ENCODE data around the gene SPEF2. TPM values are rescaled to one million over a fixed set of nuclear protein-coding genes. Genes with fewer than 3 reads are reported as not detected.

SPEF2 gene
- polyA plus RNA-seq, 2 of the 4 experiments (the other 2 are of a cell fraction): 2.2 to 8.7 TPM

DNA sequence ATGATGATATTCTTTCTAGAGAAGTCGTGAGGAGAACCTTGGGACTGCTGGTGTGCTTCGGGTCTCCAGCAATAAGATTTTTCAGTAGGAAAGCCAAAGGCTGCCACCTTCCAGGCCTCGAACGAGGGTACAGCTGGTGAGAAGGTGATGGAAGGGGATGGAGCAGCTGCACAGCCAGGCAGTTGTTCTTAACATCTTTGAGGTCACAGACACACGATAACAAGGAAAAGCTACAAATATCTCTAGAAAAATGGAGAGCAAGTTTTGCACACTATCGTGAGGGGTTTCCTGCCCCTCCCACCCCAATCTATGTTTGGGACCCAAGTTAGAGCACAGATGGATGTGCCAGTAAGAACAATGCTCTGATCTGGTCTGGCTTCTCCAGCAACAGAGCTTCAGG lies 232.2 kb downstream of the SPEF2 start:
- Histone ChIP-seq H3K4me2 (no peak overlapping the region), H3K27ac (no peak overlapping the region), H3K9me3 (no peaks in the 10 kb centered on the region; the same call in 2 of the 3 replicates), H3K4me1 (no peaks in the 10 kb centered on the region; the same call in 2 of the 3 replicates), H3K4me3 (no peak overlapping the region)
- ATAC-seq (no peak), FAIRE-seq (no peak), DNase-seq (ENCODE audit: low read depth in 1 of 2, low spot score in 1 of 2) (no peak)
- 32% methylated on average over 6 of the region's 6 CpGs for WGBS (ENCODE audit: missing lambda C conversion rate)
- TF ChIP-seq RNF2 (IDR thresholded peaks at IDR 0.05; ENCODE audit: borderline replicate concordance, low read depth) (no peak), NFE2L2 (conservative IDR thresholded peaks at IDR 0.05; ENCODE audit: low read length) (no peak), HOXB13 (CRISPR knock-in tag; IDR thresholded peaks at IDR 0.05; ENCODE audit: low read depth) (no peak), RFX5 (IDR thresholded peaks at IDR 0.05) (no peak), EHMT2 (IDR thresholded peaks at IDR 0.05; ENCODE audit: low read depth) (no peak), GATA3 (IDR thresholded peaks at IDR 0.05; ENCODE audit: borderline replicate concordance) (no peak)
- TF ChIP-seq, protein P1, sequence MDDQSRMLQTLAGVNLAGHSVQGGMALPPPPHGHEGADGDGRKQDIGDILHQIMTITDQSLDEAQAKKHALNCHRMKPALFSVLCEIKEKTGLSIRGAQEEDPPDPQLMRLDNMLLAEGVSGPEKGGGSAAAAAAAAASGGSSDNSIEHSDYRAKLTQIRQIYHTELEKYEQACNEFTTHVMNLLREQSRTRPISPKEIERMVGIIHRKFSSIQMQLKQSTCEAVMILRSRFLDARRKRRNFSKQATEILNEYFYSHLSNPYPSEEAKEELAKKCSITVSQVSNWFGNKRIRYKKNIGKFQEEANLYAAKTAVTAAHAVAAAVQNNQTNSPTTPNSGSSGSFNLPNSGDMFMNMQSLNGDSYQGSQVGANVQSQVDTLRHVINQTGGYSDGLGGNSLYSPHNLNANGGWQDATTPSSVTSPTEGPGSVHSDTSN (IDR thresholded peaks at IDR 0.05): no peak
- TF ChIP-seq, protein P2, sequence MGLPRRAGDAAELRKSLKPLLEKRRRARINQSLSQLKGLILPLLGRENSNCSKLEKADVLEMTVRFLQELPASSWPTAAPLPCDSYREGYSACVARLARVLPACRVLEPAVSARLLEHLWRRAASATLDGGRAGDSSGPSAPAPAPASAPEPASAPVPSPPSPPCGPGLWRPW (IDR thresholded peaks at IDR 0.05): no peak
- TF ChIP-seq, protein P3, sequence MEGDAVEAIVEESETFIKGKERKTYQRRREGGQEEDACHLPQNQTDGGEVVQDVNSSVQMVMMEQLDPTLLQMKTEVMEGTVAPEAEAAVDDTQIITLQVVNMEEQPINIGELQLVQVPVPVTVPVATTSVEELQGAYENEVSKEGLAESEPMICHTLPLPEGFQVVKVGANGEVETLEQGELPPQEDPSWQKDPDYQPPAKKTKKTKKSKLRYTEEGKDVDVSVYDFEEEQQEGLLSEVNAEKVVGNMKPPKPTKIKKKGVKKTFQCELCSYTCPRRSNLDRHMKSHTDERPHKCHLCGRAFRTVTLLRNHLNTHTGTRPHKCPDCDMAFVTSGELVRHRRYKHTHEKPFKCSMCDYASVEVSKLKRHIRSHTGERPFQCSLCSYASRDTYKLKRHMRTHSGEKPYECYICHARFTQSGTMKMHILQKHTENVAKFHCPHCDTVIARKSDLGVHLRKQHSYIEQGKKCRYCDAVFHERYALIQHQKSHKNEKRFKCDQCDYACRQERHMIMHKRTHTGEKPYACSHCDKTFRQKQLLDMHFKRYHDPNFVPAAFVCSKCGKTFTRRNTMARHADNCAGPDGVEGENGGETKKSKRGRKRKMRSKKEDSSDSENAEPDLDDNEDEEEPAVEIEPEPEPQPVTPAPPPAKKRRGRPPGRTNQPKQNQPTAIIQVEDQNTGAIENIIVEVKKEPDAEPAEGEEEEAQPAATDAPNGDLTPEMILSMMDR (IDR thresholded peaks at IDR 0.05): no peak
- TF ChIP-seq, protein P4, sequence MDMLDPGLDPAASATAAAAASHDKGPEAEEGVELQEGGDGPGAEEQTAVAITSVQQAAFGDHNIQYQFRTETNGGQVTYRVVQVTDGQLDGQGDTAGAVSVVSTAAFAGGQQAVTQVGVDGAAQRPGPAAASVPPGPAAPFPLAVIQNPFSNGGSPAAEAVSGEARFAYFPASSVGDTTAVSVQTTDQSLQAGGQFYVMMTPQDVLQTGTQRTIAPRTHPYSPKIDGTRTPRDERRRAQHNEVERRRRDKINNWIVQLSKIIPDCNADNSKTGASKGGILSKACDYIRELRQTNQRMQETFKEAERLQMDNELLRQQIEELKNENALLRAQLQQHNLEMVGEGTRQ (IDR thresholded peaks at IDR 0.05): no peak
- TF ChIP-seq, protein P5, sequence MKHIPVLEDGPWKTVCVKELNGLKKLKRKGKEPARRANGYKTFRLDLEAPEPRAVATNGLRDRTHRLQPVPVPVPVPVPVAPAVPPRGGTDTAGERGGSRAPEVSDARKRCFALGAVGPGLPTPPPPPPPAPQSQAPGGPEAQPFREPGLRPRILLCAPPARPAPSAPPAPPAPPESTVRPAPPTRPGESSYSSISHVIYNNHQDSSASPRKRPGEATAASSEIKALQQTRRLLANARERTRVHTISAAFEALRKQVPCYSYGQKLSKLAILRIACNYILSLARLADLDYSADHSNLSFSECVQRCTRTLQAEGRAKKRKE (CRISPR knock-in tag; IDR thresholded peaks at IDR 0.05; ENCODE audit: low read depth): no peak
- ChIA-PET POLR2A (no interaction called here), CTCF (interaction anchor here (0.8 to 1.3 kb wide), 3 partner anchors 9 to 30 kb away, joined by 3 read pairs; no protein-coding TSS in a partner anchor)

DNA sequence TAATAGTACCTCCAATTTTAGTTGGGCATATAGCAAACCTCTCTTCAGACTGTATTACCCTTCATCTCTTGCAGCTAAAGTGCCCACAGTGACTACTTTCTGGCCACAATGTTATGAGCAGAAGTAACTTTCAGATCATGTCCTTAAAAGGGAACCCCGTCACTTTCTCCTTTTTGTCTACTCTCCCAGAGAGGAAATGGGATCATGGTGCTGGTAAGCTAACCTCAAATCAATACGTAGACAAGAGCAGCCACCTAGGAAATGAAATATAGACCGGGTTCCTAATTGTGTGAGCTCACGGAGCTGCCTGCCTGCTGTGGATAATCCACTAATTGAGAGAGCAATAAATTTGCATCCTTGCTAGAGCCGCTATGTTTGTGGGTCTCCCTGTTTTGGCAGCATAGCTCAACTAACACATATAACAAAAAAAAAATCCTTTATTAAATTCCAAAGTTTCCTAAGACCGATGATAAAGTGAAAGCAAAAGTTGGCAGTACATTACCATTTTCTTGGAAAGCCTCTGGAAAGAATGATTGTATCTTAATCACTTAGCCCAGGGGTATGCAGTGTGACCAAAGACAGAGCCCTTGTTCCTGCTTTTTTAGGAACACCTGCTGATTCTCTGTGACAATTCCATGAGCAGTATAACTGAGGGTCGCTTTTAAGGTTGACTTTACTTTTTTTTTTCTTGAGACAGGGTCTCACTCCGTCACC lies 233.5 kb downstream of the SPEF2 start:
- Histone ChIP-seq H3K27ac (no peak overlapping the region), H3K4me2 (peak overlapping the region; percentile 50; the same call in 1 of the 3 replicates), H3K9me3 (no peaks in the 10 kb centered on the region; the same call in 2 of the 3 replicates), H3K4me3 (no peak overlapping the region), H3K4me1 (no peaks in the 10 kb centered on the region; the same call in 2 of the 3 replicates)
- ATAC-seq: no peak
- no peak for FAIRE-seq
- DNase-seq (ENCODE audit: low read depth in 1 of 2, low spot score in 1 of 2): no peak
- ChIA-PET CTCF (interaction anchor here (0.5 to 2.2 kb wide), 3 partner anchors 9 to 75 kb away, joined by 3 to 8 read pairs (median 3); no protein-coding TSS in a partner anchor), POLR2A (no interaction called here)
- 30% methylated on average over 8 of the region's 8 CpGs for WGBS (ENCODE audit: missing lambda C conversion rate)
- TF ChIP-seq, protein P6, sequence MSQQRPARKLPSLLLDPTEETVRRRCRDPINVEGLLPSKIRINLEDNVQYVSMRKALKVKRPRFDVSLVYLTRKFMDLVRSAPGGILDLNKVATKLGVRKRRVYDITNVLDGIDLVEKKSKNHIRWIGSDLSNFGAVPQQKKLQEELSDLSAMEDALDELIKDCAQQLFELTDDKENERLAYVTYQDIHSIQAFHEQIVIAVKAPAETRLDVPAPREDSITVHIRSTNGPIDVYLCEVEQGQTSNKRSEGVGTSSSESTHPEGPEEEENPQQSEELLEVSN (IDR thresholded peaks at IDR 0.05; ENCODE audit: borderline replicate concordance, low read depth): no peak
- TF ChIP-seq POLR2AphosphoS2 (conservative IDR thresholded peaks at IDR 0.05; ENCODE audit: low read length): no peak
- TF ChIP-seq RAD21 (conservative IDR thresholded peaks at IDR 0.05 in 1 of 2, IDR thresholded peaks at IDR 0.05 in 1 of 2): no peak
- TF ChIP-seq RARB (CRISPR knock-in tag; IDR thresholded peaks at IDR 0.05): no peak
- TF ChIP-seq, protein P7, sequence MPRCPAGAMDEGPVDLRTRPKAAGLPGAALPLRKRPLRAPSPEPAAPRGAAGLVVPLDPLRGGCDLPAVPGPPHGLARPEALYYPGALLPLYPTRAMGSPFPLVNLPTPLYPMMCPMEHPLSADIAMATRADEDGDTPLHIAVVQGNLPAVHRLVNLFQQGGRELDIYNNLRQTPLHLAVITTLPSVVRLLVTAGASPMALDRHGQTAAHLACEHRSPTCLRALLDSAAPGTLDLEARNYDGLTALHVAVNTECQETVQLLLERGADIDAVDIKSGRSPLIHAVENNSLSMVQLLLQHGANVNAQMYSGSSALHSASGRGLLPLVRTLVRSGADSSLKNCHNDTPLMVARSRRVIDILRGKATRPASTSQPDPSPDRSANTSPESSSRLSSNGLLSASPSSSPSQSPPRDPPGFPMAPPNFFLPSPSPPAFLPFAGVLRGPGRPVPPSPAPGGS (IDR thresholded peaks at IDR 0.05): no peak
- no peak for TF ChIP-seq CEBPB (IDR thresholded peaks at IDR 0.05)
- TF ChIP-seq, protein P8, sequence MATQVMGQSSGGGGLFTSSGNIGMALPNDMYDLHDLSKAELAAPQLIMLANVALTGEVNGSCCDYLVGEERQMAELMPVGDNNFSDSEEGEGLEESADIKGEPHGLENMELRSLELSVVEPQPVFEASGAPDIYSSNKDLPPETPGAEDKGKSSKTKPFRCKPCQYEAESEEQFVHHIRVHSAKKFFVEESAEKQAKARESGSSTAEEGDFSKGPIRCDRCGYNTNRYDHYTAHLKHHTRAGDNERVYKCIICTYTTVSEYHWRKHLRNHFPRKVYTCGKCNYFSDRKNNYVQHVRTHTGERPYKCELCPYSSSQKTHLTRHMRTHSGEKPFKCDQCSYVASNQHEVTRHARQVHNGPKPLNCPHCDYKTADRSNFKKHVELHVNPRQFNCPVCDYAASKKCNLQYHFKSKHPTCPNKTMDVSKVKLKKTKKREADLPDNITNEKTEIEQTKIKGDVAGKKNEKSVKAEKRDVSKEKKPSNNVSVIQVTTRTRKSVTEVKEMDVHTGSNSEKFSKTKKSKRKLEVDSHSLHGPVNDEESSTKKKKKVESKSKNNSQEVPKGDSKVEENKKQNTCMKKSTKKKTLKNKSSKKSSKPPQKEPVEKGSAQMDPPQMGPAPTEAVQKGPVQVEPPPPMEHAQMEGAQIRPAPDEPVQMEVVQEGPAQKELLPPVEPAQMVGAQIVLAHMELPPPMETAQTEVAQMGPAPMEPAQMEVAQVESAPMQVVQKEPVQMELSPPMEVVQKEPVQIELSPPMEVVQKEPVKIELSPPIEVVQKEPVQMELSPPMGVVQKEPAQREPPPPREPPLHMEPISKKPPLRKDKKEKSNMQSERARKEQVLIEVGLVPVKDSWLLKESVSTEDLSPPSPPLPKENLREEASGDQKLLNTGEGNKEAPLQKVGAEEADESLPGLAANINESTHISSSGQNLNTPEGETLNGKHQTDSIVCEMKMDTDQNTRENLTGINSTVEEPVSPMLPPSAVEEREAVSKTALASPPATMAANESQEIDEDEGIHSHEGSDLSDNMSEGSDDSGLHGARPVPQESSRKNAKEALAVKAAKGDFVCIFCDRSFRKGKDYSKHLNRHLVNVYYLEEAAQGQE (IDR thresholded peaks at IDR 0.05): no peak
- no peak for TF ChIP-seq TFCP2L1 (CRISPR knock-in tag; IDR thresholded peaks at IDR 0.05)
- no peak for TF ChIP-seq HOXA7 (CRISPR knock-in tag; IDR thresholded peaks at IDR 0.05)
- no peak for TF ChIP-seq HEYL (CRISPR knock-in tag; IDR thresholded peaks at IDR 0.05)
- no peak for TF ChIP-seq MYC (IDR thresholded peaks at IDR 0.05; ENCODE audit: borderline replicate concordance, low read length)
- TF ChIP-seq, protein P5 (CRISPR knock-in tag; IDR thresholded peaks at IDR 0.05; ENCODE audit: low read depth): no peak
- no peak for TF ChIP-seq EHMT2 (IDR thresholded peaks at IDR 0.05; ENCODE audit: low read depth)
- TF ChIP-seq, protein P9, sequence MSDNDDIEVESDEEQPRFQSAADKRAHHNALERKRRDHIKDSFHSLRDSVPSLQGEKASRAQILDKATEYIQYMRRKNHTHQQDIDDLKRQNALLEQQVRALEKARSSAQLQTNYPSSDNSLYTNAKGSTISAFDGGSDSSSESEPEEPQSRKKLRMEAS (IDR thresholded peaks at IDR 0.05): no peak

Measured in A549 (cell line).